ENCODE measurements around the gene DDAH1.

- TF ChIP-seq POLR2A (IDR thresholded peaks at IDR 0.05; ENCODE audit: low read depth, low read length) (no peak), TAF1 (IDR thresholded peaks at IDR 0.05; ENCODE audit: low read depth, low read length) (no peak), SPI1 (IDR thresholded peaks at IDR 0.05; ENCODE audit: low read depth, low read length) (no peak), POLR2AphosphoS5 (IDR thresholded peaks at IDR 0.05; ENCODE audit: low read depth, low read length) (no peak), PAX5 (IDR thresholded peaks at IDR 0.05; ENCODE audit: insufficient read depth, low read length, severe bottlenecking) (no peak), POU2F2 (IDR thresholded peaks at IDR 0.05; ENCODE audit: low read depth, low read length) (no peak)
Measured at GRCh38 chr1:85437139-85437538, 27.8 kb downstream of the DDAH1 start.

Data from GM12891 (cell line).